GM19193 (cell line): ENCODE measurements around the gene NHSL2.

Experiments used
- POLR2A ChIP-seq: IDR thresholded peaks from 4 replicates; pipeline ENCODE4 v1.6.1; 2011; ENCODE audit not compliant: insufficient read depth, insufficient read length; ENCODE audit errors: extremely low read depth

NHSL2 gene

GRCh38 chrX:72038016-72038415 is 127.4 kb downstream of the NHSL2 start:
- TF ChIP-seq POLR2A = no peak

- TF ChIP-seq POLR2A = no peak
Observed at GRCh38 chrX:72038868-72039267, 128.2 kb downstream of the NHSL2 start.

- no peak for TF ChIP-seq POLR2A
Observed at GRCh38 chrX:72040506-72040905, 129.9 kb downstream of the NHSL2 start.

- no peak for TF ChIP-seq POLR2A
Observed at GRCh38 chrX:72041176-72041575, 130.5 kb downstream of the NHSL2 start.

GRCh38 chrX:72041871-72042851 is 131.5 kb downstream of the NHSL2 start:
- no peak for TF ChIP-seq POLR2A

GRCh38 chrX:72042852-72043248 is 132.2 kb downstream of the NHSL2 start:
- TF ChIP-seq POLR2A = no peak

- TF ChIP-seq POLR2A = no peak
Observed at GRCh38 chrX:72043636-72044035, 133.0 kb downstream of the NHSL2 start.

- TF ChIP-seq POLR2A = no peak
Observed at GRCh38 chrX:72045141-72045540, 134.5 kb downstream of the NHSL2 start.

GRCh38 chrX:72045552-72046277 is 135.1 kb downstream of the NHSL2 start:
- no peak for TF ChIP-seq POLR2A

- TF ChIP-seq POLR2A = no peak
Observed at GRCh38 chrX:72046447-72046846, 135.8 kb downstream of the NHSL2 start.

- TF ChIP-seq POLR2A = no peak
Observed at GRCh38 chrX:72048510-72049455, 138.1 kb downstream of the NHSL2 start.

- TF ChIP-seq POLR2A = no peak
Observed at GRCh38 chrX:72050011-72050410, 139.4 kb downstream of the NHSL2 start.

- no peak for TF ChIP-seq POLR2A
Observed at GRCh38 chrX:72051589-72051988, 140.9 kb downstream of the NHSL2 start.

GRCh38 chrX:72052415-72053090 is 141.9 kb downstream of the NHSL2 start:
- no peak for TF ChIP-seq POLR2A
